ENCODE results near the gene ANP32E.

ANP32E gene

GRCh38 chr1:150235852-150236613 is at the start of gene ANP32E:
TSS of gene ANP32E (minus strand) at chr1:150236112. CDS start at chr1:150235786, 326 bp downstream.
- TF ChIP-seq, protein P1, sequence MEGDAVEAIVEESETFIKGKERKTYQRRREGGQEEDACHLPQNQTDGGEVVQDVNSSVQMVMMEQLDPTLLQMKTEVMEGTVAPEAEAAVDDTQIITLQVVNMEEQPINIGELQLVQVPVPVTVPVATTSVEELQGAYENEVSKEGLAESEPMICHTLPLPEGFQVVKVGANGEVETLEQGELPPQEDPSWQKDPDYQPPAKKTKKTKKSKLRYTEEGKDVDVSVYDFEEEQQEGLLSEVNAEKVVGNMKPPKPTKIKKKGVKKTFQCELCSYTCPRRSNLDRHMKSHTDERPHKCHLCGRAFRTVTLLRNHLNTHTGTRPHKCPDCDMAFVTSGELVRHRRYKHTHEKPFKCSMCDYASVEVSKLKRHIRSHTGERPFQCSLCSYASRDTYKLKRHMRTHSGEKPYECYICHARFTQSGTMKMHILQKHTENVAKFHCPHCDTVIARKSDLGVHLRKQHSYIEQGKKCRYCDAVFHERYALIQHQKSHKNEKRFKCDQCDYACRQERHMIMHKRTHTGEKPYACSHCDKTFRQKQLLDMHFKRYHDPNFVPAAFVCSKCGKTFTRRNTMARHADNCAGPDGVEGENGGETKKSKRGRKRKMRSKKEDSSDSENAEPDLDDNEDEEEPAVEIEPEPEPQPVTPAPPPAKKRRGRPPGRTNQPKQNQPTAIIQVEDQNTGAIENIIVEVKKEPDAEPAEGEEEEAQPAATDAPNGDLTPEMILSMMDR (IDR thresholded peaks at IDR 0.05; ENCODE audit: control insufficient read depth, insufficient read depth, low read depth, low read length, missing control alignments): no peak
- H3K4me3 ChIP-seq (ENCODE audit: control insufficient read depth, low read depth, low read length): peak within 1 kb of the TSS; percentile 64
- peak; percentile 99 for DNase-seq (ENCODE audit: low read depth)

DNA sequence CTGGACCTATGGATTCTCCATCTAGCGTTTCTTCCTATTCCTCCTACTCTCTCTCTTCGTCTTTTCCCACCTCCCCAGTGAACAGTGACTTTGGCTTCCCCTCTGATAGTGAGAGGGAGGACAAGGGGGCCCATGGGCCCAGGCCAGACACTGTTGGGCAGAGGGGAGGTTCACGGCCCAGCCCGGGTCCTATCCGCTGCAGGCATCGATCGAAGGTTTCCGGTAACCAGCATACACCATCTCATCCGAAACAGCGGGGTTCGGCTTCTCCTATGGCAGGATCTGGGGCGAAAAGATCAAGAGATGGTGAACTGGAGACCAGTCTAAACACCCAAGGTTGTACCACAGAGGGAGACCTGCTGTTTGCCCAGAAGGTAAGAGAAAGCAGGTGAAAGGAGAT is 47.3 kb upstream of the ANP32E start:
- H3K4me3 ChIP-seq (ENCODE audit: control insufficient read depth, low read depth, low read length): peak overlapping the region; percentile 83

DNA sequence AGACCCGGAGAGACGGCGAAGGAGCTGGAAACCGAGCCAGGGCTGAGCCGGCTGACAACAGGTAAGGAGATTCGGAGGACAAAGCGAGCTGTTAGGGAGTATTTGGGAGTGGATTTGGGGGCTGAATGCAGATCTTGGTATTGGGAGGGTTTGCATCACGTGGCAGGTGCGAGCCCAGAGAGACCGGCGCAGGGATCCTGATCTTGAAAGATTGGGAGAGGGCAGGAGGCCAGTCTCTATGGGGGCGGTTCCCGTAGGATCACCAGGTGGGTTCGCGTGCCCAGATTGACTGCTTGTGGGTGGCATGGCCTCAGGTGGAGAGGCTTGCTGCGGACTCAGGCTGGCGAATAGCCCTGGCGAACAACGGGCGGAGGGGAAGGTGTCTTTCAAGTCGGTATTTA is 46.6 kb upstream of the ANP32E start:
- TF ChIP-seq, protein P1 (IDR thresholded peaks at IDR 0.05; ENCODE audit: control insufficient read depth, insufficient read depth, low read depth, low read length, missing control alignments): no peak
- DNase-seq (ENCODE audit: low read depth): no peak
- peak overlapping the region; percentile 83 for H3K4me3 ChIP-seq (ENCODE audit: control insufficient read depth, low read depth, low read length)

More for the DNA sequence above, 47.3 kb upstream of the ANP32E start:
- DNase-seq (ENCODE audit: low read depth): no peak
- TF ChIP-seq, protein P1 (IDR thresholded peaks at IDR 0.05; ENCODE audit: control insufficient read depth, insufficient read depth, low read depth, low read length, missing control alignments): no peak

GRCh38 chr1:150281758-150282557 is 46.0 kb upstream of the ANP32E start, which contains the start of gene CIART:
TSS of gene CIART (plus strand) at chr1:150282554. CDS start at chr1:150283268, 714 bp downstream.
- peak within 1 kb of the TSS; percentile 83 for H3K4me3 ChIP-seq (ENCODE audit: control insufficient read depth, low read depth, low read length)
- DNase-seq (ENCODE audit: low read depth): peak; percentile 99
- TF ChIP-seq, protein P1 (IDR thresholded peaks at IDR 0.05; ENCODE audit: control insufficient read depth, insufficient read depth, low read depth, low read length, missing control alignments): no peak

DNA sequence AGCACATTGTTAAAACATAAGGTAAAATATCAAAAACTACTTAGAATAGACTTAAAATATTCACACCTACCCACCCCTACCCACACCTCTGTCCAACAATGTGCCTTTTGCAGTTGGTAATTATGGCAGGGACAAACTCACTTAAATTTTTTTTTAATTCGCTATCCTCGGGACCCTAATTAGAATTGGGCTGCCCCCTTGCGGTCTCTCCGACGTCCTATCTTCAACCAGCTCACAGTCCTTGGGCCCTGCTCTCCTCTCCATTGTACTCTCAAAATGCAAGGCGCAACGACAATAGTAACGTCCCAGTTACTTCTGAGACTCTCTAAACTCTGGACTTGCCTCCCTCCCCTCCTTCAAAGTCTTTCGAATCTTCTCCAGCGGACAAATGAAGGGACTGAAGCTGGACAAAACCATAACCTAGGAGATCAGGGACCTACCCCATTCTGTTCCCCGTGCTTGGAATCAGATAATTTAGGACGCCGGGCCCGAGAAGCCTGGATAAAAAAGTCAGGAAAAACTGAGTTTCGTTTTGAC is 45.4 kb upstream of the ANP32E start:
- DNase-seq (ENCODE audit: low read depth): peak; percentile 38
- TF ChIP-seq, protein P1 (IDR thresholded peaks at IDR 0.05; ENCODE audit: control insufficient read depth, insufficient read depth, low read depth, low read length, missing control alignments): peak; percentile 79
- peak overlapping the region; percentile 83 for H3K4me3 ChIP-seq (ENCODE audit: control insufficient read depth, low read depth, low read length)

DNA sequence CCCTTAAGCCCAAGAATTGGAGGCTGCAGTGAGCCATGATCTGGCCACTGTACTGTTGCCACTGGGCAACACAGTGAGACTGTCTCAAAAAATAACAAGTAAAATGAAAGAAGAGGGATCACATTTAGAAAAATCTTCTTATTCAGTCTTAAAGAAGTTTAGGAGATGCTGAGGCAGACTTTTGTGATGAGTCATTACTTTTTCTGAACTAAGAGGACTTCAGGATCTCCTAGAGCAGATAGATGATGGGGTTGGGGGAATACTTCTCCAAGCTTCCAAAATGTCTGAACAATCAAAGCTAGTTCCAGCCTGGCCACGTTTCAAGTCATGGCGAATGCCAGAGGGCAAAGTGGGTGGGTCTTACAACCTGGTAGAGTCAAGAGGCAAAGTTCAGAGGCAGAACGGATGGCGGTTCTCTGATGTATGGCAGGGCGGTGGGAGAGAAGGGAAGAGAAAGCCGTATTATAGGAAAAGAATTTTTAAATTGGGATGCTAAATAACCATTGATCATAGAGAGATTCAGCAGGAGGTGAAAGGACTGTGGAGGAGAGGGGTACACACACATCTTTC is 44.3 kb upstream of the ANP32E start:
- no peak for DNase-seq (ENCODE audit: low read depth)
- no peak overlapping the region for H3K4me3 ChIP-seq (ENCODE audit: control insufficient read depth, low read depth, low read length)
- TF ChIP-seq, protein P1 (IDR thresholded peaks at IDR 0.05; ENCODE audit: control insufficient read depth, insufficient read depth, low read depth, low read length, missing control alignments): no peak

All from AG09309 (cell line).